Gastrocnemius medialis (tissue), 4 donors: ENCODE data around the gene KRTAP5-2.

Experiments
- CTCF ChIP-seq, 5 experiments: fragments of 450-650 bp in 3 of 5; fragments of 200-600 bp in 2 of 5; sonication (generic) in 2 of 5; IDR thresholded peaks in 4 of 5; conservative IDR thresholded peaks in 1 of 5; 1 replicate in 4 of 5; 2 replicates in 1 of 5; pipeline ENCODE4 v1.5.1; 2016 to 2019; ENCODE audit warnings: antibody characterized with exemption in 5 of 5, mild to moderate bottlenecking in 3 of 5, moderate library complexity in 3 of 5
- POLR2A ChIP-seq, 2 donors: fragments of 450-650 bp; IDR thresholded peaks; one replicate each; pipeline ENCODE4 v1.6.1; 2017; ENCODE audit warnings: antibody characterized with exemption in 2 of 2, mild to moderate bottlenecking in 2 of 2, moderate library complexity in 2 of 2

GRCh38 chr11:1619449-1619848 is 21.4 kb upstream of the KRTAP5-2 start:
- TF ChIP-seq CTCF (IDR thresholded peaks at IDR 0.05 in 4 of 5, conservative IDR thresholded peaks at IDR 0.05 in 1 of 5) = no peak
- no peak for TF ChIP-seq POLR2A (IDR thresholded peaks at IDR 0.05)
